GM04503 (cell line): ENCODE results near the gene M6PR.
"Not testable (repeated sequence)": the region's sequence is repeated elsewhere in the genome, so short reads cannot be mapped to it uniquely, and the experiment has no call there.

Experiments used
- DNase-seq: peaks from one replicate; pipeline ENCODE4 v3.0.0-alpha.2; 2012; ENCODE audit warnings: low read depth

The M6PR gene

GRCh38 chr12:8912914-8913313, 36.5 kb downstream of the M6PR start:
- DNase-seq, result no peak

- no peak for DNase-seq
These were observed 37.7 kb downstream of the M6PR start for GRCh38 chr12:8911606-8912268.

- DNase-seq, result no peak
These were observed 39.7 kb downstream of the M6PR start for GRCh38 chr12:8909752-8910151.

- DNase-seq, result no peak
These were observed 41.9 kb downstream of the M6PR start for GRCh38 chr12:8907513-8907912.

- DNase-seq, result no peak
These were observed 42.9 kb downstream of the M6PR start for GRCh38 chr12:8906266-8907180.

- no peak for DNase-seq
These were observed 43.9 kb downstream of the M6PR start for GRCh38 chr12:8905546-8905945.

GRCh38 chr12:8904665-8905064, 44.8 kb downstream of the M6PR start:
- DNase-seq, result no peak

- no peak for DNase-seq
These were observed 45.8 kb downstream of the M6PR start for GRCh38 chr12:8903646-8904045.

GRCh38 chr12:8902703-8903102, 46.7 kb downstream of the M6PR start:
- DNase-seq, result not testable (repeated sequence)

GRCh38 chr12:8899830-8900229, 49.6 kb downstream of the M6PR start:
- DNase-seq, result no peak

GRCh38 chr12:8897081-8897480, 52.4 kb downstream of the M6PR start:
- no peak for DNase-seq

GRCh38 chr12:8894986-8895385, 54.5 kb downstream of the M6PR start:
- DNase-seq, result no peak

GRCh38 chr12:8894378-8894777, 55.1 kb downstream of the M6PR start:
- DNase-seq, result no peak

- no peak for DNase-seq
These were observed 57.5 kb downstream of the M6PR start for GRCh38 chr12:8891976-8892375.
